Measurements from ENCODE around the gene OPCML. TPM values are rescaled to one million over a fixed set of nuclear protein-coding genes. Genes with fewer than 3 reads are reported as not detected.

Gene OPCML
- total RNA-seq, 1 experiment from 2014 or later, result 0.94 TPM

GRCh38 chr11:132913295-132913694 lies 619.0 kb downstream of the OPCML start:
- no peak for DNase-seq
- Histone ChIP-seq H3K9me3 (ENCODE audit: control insufficient read depth, low read depth, low read length) (no peaks in the 10 kb centered on the region), H3K4me2 (ENCODE audit: insufficient read depth, insufficient read length, low read length) (no peak overlapping the region), H3K4ac (ENCODE audit: low read depth, low read length) (no peak overlapping the region), H3K79me2 (ENCODE audit: insufficient read depth, low read length) (no peaks in the 10 kb centered on the region), H2BK12ac (ENCODE audit: insufficient read length, low read depth, low read length) (no peak overlapping the region), H3K9ac (ENCODE audit: extremely low read depth, insufficient read length, low read length) (no peak overlapping the region), H3K18ac (ENCODE audit: insufficient read length, low read depth, low read length) (no peak overlapping the region), H2AFZ (ENCODE audit: low read length) (no peak overlapping the region), H4K8ac (replicated peaks; ENCODE audit: insufficient read length, low read depth, low read length) (no peak overlapping the region), H3K14ac (ENCODE audit: insufficient read depth, low read length) (no peak overlapping the region), H3K79me1 (ENCODE audit: insufficient read depth, low read depth, low read length, poor library complexity, severe bottlenecking) (no peaks in the 10 kb centered on the region), H2BK20ac (ENCODE audit: low read depth, low read length, poor library complexity, severe bottlenecking) (no peak overlapping the region), H3T11ph (ENCODE audit: low read length) (no peak overlapping the region), H2BK120ac (ENCODE audit: low read depth, low read length, poor library complexity, severe bottlenecking) (no peak overlapping the region), H4K91ac (ENCODE audit: insufficient read length, low read depth, low read length) (no peak overlapping the region), H3K23me2 (ENCODE audit: insufficient read length, low read depth, low read length, poor library complexity, severe bottlenecking) (no peaks in the 10 kb centered on the region), H3K27ac (ENCODE audit: insufficient read length, low read depth, low read length) (no peak overlapping the region), H3K4me1 (ENCODE audit: insufficient read depth, low read length) (no peaks in the 10 kb centered on the region), H4K5ac (ENCODE audit: insufficient read length, low read depth, low read length) (no peak overlapping the region), H2BK15ac (ENCODE audit: low read depth, low read length) (no peak overlapping the region), H2BK5ac (ENCODE audit: insufficient read length, low read length) (no peak overlapping the region), H2AK5ac (ENCODE audit: insufficient read length, low read length) (no peak overlapping the region), H3K56ac (ENCODE audit: insufficient read length, low read depth, low read length) (no peak overlapping the region), H3K23ac (ENCODE audit: insufficient read length, low read depth, low read length) (no peak overlapping the region), H4K20me1 (ENCODE audit: control insufficient read depth, insufficient read depth, insufficient read length) (no peaks in the 10 kb centered on the region), H3K27me3 (ENCODE audit: insufficient read depth, low read length) (no peaks in the 10 kb centered on the region)
- peaks cover 2% of the 10 kb centered on the region; the same call in 1 of the 2 replicates for H3K27me3 Mint-ChIP-seq (ENCODE audit: low read depth)
- peaks cover 7 to 10% of the 10 kb centered on the region in 2 experiments for H3K4me1 Mint-ChIP-seq
- no CpG with 5 or more reads among the region's 6 CpGs for WGBS (ENCODE audit: extremely low coverage, insufficient read length, low lambda C conversion rate)
- no peak overlapping the region for H3K27ac Mint-ChIP-seq
- no peak for TF ChIP-seq CTCF (conservative IDR thresholded peaks at IDR 0.05)
- H3K9me3 Mint-ChIP-seq, result no peaks in the 10 kb centered on the region
- no peaks in the 10 kb centered on the region; a peak in 1 of 7 replicates for H3K36me3 Mint-ChIP-seq (ENCODE audit: insufficient read depth in 1 of 3, low read depth in 3 of 3)
- H3K4me3 Mint-ChIP-seq, result no peak overlapping the region

All from H9 (cell line).